ENCODE results near the gene MYLK4. TPM values are rescaled to one million over a fixed set of nuclear protein-coding genes. Genes with fewer than 3 reads are reported as not detected.
A peak's percentile ranks its signal among the peaks of the same experiment; 100 is the strongest.

MYLK4 gene
- total and polyA plus RNA-seq, 2 of the 13 experiments (the other 11 are each of a cell fraction or from before 2014, with no cell fraction given) = 0.26 to 0.29 TPM

- no peak for TF ChIP-seq NR0B2 (CRISPR knock-in tag; IDR thresholded peaks at IDR 0.05)
- no peak for TF ChIP-seq PCBP2 (optimal IDR thresholded peaks at IDR 0.05; ENCODE audit: low read depth, low read length, poor library complexity, severe bottlenecking)
- no peak for TF ChIP-seq RERE (CRISPR knock-in tag; IDR thresholded peaks at IDR 0.05; ENCODE audit: low read depth)
- TF ChIP-seq ZNF205 (CRISPR knock-in tag; IDR thresholded peaks at IDR 0.05) = peak; percentile 87; the same call in 1 of the 2 replicates
- peak; percentile 30; the same call in 1 of the 2 replicates for TF ChIP-seq SP4 (CRISPR knock-in tag; IDR thresholded peaks at IDR 0.05)
- no peak for TF ChIP-seq TAF15 (IDR thresholded peaks at IDR 0.05; ENCODE audit: low read depth, low read length, poor library complexity, severe bottlenecking)
- no peak for TF ChIP-seq ZNF552 (CRISPR knock-in tag; IDR thresholded peaks at IDR 0.05; ENCODE audit: borderline replicate concordance)
- TF ChIP-seq ZNF737 (CRISPR knock-in tag; IDR thresholded peaks at IDR 0.05; ENCODE audit: borderline replicate concordance) = no peak
- no peak for TF ChIP-seq TAF1 (CRISPR knock-in tag; IDR thresholded peaks at IDR 0.05)
- TF ChIP-seq LCORL (IDR thresholded peaks at IDR 0.05) = no peak
- TF ChIP-seq LCORL (CRISPR knock-in tag; IDR thresholded peaks at IDR 0.05) = 0 out of 2 replicates have a peak, but pooled peaks have one; percentile 48
- TF ChIP-seq STAG1 (CRISPR knock-in tag; IDR thresholded peaks at IDR 0.05) = peak; percentile 97
- no peak for TF ChIP-seq HDAC2 (CRISPR knock-in tag; IDR thresholded peaks at IDR 0.05)
- TF ChIP-seq RORA (CRISPR knock-in tag; IDR thresholded peaks at IDR 0.05) = no peak
- TF ChIP-seq ZNF589 (CRISPR knock-in tag; conservative IDR thresholded peaks at IDR 0.05) = no peak
- no peak for TF ChIP-seq CBFB (CRISPR knock-in tag; IDR thresholded peaks at IDR 0.05)
- TF ChIP-seq ZNF296 (CRISPR knock-in tag; conservative IDR thresholded peaks at IDR 0.05) = no peak
- no peak for TF ChIP-seq SRSF4 (IDR thresholded peaks at IDR 0.05; ENCODE audit: low read depth, low read length, poor library complexity, severe bottlenecking)
- TF ChIP-seq PLRG1 (conservative IDR thresholded peaks at IDR 0.05) = no peak
- TF ChIP-seq FOXA3 (CRISPR knock-in tag; IDR thresholded peaks at IDR 0.05) = peak; percentile 36
- no peak for TF ChIP-seq ZNF788 (CRISPR knock-in tag; IDR thresholded peaks at IDR 0.05; ENCODE audit: borderline replicate concordance)
- TF ChIP-seq ZNF17 (CRISPR knock-in tag; IDR thresholded peaks at IDR 0.05) = no peak
- no peak for TF ChIP-seq ZNF883 (CRISPR knock-in tag; IDR thresholded peaks at IDR 0.05; ENCODE audit: not compliant biosample characterization)
- TF ChIP-seq ZNF367 (CRISPR knock-in tag; IDR thresholded peaks at IDR 0.05; ENCODE audit: borderline replicate concordance) = 0 out of 2 replicates have a peak, but pooled peaks have one; percentile 24
Observed at GRCh38 chr6:2634139-2634964, 116.4 kb downstream of the MYLK4 start (continued).

Measured in HepG2 (cell line).